Panc1 (cell line): Measurements from ENCODE around the gene SNTG2. TPM values are rescaled to one million over a fixed set of nuclear protein-coding genes. Genes with fewer than 3 reads are reported as not detected.

Experiments used
- ATAC-seq: fragments of 200-7000 bp; cut with Tn5 transposase; 2 replicates; pipeline ENCODE4 v1.9.1; 2020; ENCODE audit warnings: mild to moderate bottlenecking, moderate library complexity
- BruUV-seq: library from RNA; stranded (reverse); fragments of 400-500 nt; replicated peaks from 2 replicates; lab custom pipeline; 2021; lab: Mats Ljungman, UMichigan
- CTCF ChIA-PET: fragments of 300-600 bp; sonication (Branson Sonifier 250); formaldehyde crosslinking; loops from one replicate; lab custom pipeline; 2022; ENCODE audit warnings: antibody characterized with exemption; lab: Charles Lee
- POLR2A ChIA-PET: fragments of 300-600 bp; sonication (Branson Sonifier 250); formaldehyde crosslinking; loops from one replicate; lab custom pipeline; 2022; ENCODE audit warnings: antibody characterized with exemption; lab: Charles Lee
- DNase-seq: peaks from one replicate; pipeline ENCODE4 v3.0.0-alpha.2; 2010; ENCODE audit warnings: low read depth, low spot score
- H3K27ac ChIP-seq: 2 replicates; pipeline ENCODE4 v1.5.1; 2011; ENCODE audit warnings: mild to moderate bottlenecking, low read length, inconsistent platforms
- H3K27me3 ChIP-seq: fragments of 200-500 bp; sonication (Bioruptor generic); 2 replicates; pipeline ENCODE4 v1.6.0; 2014; ENCODE audit warnings: low read length, inconsistent platforms; ENCODE audit not compliant: control insufficient read depth, insufficient read depth
- H3K36me3 ChIP-seq: fragments of 200-500 bp; sonication (Bioruptor generic); 2 replicates; pipeline ENCODE4 v1.5.1; 2014; ENCODE audit warnings: inconsistent platforms, mild to moderate bottlenecking, low read length, moderate library complexity; ENCODE audit not compliant: control insufficient read depth, insufficient read depth
- H3K4me1 ChIP-seq: 2 replicates; pipeline ENCODE4 v1.5.1; 2011; ENCODE audit warnings: inconsistent platforms, mild to moderate bottlenecking, low read length, moderate library complexity; ENCODE audit not compliant: control insufficient read depth, insufficient read depth
- H3K4me3 ChIP-seq, 2 experiments: 2 replicates each; pipeline ENCODE4 v1.5.1; 2011 to 2012; ENCODE audit warnings: low read depth in 2 of 2, low read length in 2 of 2, mild to moderate bottlenecking in 2 of 2, inconsistent platforms in 1 of 2, moderate library complexity in 1 of 2
- H3K9me3 ChIP-seq: fragments of 200-500 bp; sonication (Bioruptor generic); 2 replicates; pipeline ENCODE4 v1.5.1; 2014; ENCODE audit warnings: low read depth, mild to moderate bottlenecking, inconsistent platforms, low read length, moderate library complexity; ENCODE audit not compliant: control insufficient read depth, insufficient read depth
- POLR2AphosphoS5 ChIP-seq: IDR thresholded peaks from 2 replicates; pipeline ENCODE4 v1.6.1; 2012; ENCODE audit warnings: mild to moderate bottlenecking, low read depth, low read length, moderate library complexity
- TCF7L2 ChIP-seq: IDR thresholded peaks from 2 replicates; pipeline ENCODE4 v1.6.1; 2011; ENCODE audit warnings: mild to moderate bottlenecking, low read depth, low read length, inconsistent platforms
- in situ Hi-C: cut with HindIII; loops from 2 replicates; pipeline ENCODE4 v1.10.0; 2016; ENCODE audit warnings: low sequenced_read_pairs, low pct_unique_long_range_greater_than_20kb
- intact Hi-C: fragments of 100-400 bp; cut with micrococcal nuclease; formaldehyde crosslinking; loops from one replicate; pipeline ENCODE4 v1.10.0; 2022; ENCODE audit not compliant: unreplicated experiment
- total RNA-seq: library from RNA; stranded (reverse); gene quantifications from one replicate; pipeline ENCODE4 v1.2.1, GENCODE V29; 2021; ENCODE audit not compliant: unreplicated experiment
- TF ChIP-seq, protein P1 (sequence below): fragments of 450-650 bp; IDR thresholded peaks from 2 replicates; pipeline ENCODE4 v1.5.1; 2017; ENCODE audit warnings: mild to moderate bottlenecking
- TF ChIP-seq, protein P2 (sequence below), 2 experiments: IDR thresholded peaks; 2 replicates each; pipeline ENCODE4 v1.6.1; 2011 to 2012; ENCODE audit warnings: low read depth in 2 of 2, control low read depth in 1 of 2, low read length in 1 of 2, mild to moderate bottlenecking in 1 of 2, moderate library complexity in 1 of 2; ENCODE audit not compliant: insufficient read depth in 1 of 2

The SNTG2 gene
- total RNA-seq, 1 experiment from 2014 or later = not detected

DNA sequence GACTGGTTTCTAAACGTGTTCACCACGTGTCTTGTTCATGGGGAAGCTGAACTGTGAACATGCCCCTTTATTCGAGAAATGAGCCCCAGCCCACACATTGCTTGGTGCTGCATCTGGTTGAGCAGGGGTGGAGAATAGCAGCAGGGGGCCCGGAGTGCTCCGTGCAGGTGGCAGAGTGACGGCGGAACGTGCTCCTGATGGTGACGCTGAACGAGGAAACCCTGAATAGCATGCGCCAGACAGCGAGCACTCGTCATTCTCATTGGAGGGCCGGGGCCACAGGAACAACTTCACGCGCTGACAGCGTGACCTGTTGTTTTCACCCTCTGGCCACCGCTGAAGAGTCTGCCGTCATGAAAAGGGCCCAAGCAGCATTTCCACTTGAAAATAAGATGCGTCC lies 336.8 kb downstream of the SNTG2 start:
- H3K36me3 ChIP-seq = no peaks in the 10 kb centered on the region
- ATAC-seq (no peak), DNase-seq (no peak)
- no TSS peak for BruUV-seq
- no peak overlapping the region for H3K4me3 ChIP-seq
- CTCF ChIA-PET = no interaction called here
- H3K27ac ChIP-seq = no peak overlapping the region
- in situ Hi-C loops (no loop called here), intact Hi-C loops (no loop called here)
- H3K9me3 ChIP-seq = no peaks in the 10 kb centered on the region
- TF ChIP-seq, protein P1, sequence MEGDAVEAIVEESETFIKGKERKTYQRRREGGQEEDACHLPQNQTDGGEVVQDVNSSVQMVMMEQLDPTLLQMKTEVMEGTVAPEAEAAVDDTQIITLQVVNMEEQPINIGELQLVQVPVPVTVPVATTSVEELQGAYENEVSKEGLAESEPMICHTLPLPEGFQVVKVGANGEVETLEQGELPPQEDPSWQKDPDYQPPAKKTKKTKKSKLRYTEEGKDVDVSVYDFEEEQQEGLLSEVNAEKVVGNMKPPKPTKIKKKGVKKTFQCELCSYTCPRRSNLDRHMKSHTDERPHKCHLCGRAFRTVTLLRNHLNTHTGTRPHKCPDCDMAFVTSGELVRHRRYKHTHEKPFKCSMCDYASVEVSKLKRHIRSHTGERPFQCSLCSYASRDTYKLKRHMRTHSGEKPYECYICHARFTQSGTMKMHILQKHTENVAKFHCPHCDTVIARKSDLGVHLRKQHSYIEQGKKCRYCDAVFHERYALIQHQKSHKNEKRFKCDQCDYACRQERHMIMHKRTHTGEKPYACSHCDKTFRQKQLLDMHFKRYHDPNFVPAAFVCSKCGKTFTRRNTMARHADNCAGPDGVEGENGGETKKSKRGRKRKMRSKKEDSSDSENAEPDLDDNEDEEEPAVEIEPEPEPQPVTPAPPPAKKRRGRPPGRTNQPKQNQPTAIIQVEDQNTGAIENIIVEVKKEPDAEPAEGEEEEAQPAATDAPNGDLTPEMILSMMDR = no peak
- TF ChIP-seq, protein P2, sequence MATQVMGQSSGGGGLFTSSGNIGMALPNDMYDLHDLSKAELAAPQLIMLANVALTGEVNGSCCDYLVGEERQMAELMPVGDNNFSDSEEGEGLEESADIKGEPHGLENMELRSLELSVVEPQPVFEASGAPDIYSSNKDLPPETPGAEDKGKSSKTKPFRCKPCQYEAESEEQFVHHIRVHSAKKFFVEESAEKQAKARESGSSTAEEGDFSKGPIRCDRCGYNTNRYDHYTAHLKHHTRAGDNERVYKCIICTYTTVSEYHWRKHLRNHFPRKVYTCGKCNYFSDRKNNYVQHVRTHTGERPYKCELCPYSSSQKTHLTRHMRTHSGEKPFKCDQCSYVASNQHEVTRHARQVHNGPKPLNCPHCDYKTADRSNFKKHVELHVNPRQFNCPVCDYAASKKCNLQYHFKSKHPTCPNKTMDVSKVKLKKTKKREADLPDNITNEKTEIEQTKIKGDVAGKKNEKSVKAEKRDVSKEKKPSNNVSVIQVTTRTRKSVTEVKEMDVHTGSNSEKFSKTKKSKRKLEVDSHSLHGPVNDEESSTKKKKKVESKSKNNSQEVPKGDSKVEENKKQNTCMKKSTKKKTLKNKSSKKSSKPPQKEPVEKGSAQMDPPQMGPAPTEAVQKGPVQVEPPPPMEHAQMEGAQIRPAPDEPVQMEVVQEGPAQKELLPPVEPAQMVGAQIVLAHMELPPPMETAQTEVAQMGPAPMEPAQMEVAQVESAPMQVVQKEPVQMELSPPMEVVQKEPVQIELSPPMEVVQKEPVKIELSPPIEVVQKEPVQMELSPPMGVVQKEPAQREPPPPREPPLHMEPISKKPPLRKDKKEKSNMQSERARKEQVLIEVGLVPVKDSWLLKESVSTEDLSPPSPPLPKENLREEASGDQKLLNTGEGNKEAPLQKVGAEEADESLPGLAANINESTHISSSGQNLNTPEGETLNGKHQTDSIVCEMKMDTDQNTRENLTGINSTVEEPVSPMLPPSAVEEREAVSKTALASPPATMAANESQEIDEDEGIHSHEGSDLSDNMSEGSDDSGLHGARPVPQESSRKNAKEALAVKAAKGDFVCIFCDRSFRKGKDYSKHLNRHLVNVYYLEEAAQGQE (IDR thresholded peaks at IDR 0.05; ENCODE audit: insufficient read depth in 1 of 2, low read depth in 2 of 2, low read length in 1 of 2) = no peak
- no peak for TF ChIP-seq TCF7L2
- POLR2A ChIA-PET = no interaction called here
- H3K27me3 ChIP-seq = no peaks in the 10 kb centered on the region
- H3K4me1 ChIP-seq = no peaks in the 10 kb centered on the region

DNA sequence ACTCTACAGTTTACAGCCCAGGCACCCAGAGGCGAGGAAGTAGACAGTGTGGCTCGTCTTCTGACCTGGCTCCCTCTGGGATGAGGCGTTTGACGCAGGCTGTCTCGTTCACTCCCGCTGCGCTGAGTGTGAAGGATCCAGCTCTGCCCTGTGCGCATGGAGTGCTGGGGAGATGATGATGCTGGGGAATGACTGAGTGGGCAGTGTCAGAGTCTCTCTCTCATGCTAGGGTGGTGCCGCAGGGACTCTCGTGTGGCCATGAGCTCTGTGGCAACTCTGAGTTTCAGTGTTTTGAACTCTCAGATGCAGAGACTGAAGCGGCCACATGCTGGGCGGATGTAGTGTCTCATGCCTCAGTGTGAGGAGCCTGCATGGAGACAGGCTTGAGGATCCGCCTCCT lies 344.3 kb downstream of the SNTG2 start:
- no peak for TF ChIP-seq POLR2AphosphoS5
- TF ChIP-seq, protein P1 = no peak
- TF ChIP-seq, protein P2 (IDR thresholded peaks at IDR 0.05; ENCODE audit: insufficient read depth in 1 of 2, low read depth in 2 of 2, low read length in 1 of 2) = no peak
- no peaks in the 10 kb centered on the region for H3K36me3 ChIP-seq
- intact Hi-C loops (no loop called here), in situ Hi-C loops (no loop called here)
- ChIA-PET CTCF (no interaction called here), POLR2A (no interaction called here)
- H3K4me3 ChIP-seq = no peak overlapping the region
- H3K27ac ChIP-seq = no peak overlapping the region
- H3K27me3 ChIP-seq = no peaks in the 10 kb centered on the region
- no peak for ATAC-seq
- BruUV-seq = no TSS peak
- no peaks in the 10 kb centered on the region for H3K4me1 ChIP-seq
- H3K9me3 ChIP-seq = no peaks in the 10 kb centered on the region
- no peak for DNase-seq
